H7 (cell line): ENCODE measurements around the gene KCNK10. TPM values are rescaled to one million over a fixed set of nuclear protein-coding genes. Genes with fewer than 3 reads are reported as not detected.

Experiments
- DNase-seq: peaks from one replicate; pipeline ENCODE4 v3.0.0; 2012
- H3K27me3 ChIP-seq: 2 replicates; pipeline ENCODE4 v1.6.0; 2011; ENCODE audit warnings: mild to moderate bottlenecking, low read length; ENCODE audit not compliant: control insufficient read depth, insufficient read depth
- H3K36me3 ChIP-seq: replicated peaks from 2 replicates; pipeline ENCODE4 v1.5.1; 2011; ENCODE audit warnings: low read length; ENCODE audit not compliant: control insufficient read depth, insufficient read depth
- H3K4me3 ChIP-seq: 2 replicates; pipeline ENCODE4 v1.5.1; 2011; ENCODE audit warnings: low read depth, mild to moderate bottlenecking, control low read depth, low read length, moderate library complexity; ENCODE audit not compliant: insufficient read depth
- total RNA-seq: library from RNA; depleted of rRNA; stranded (reverse); fragments of >200 nt; shearing (Covaris generic); gene quantifications from 2 replicates; pipeline ENCODE4 v1.2.3, GENCODE V29; 2014

The KCNK10 gene
- total RNA-seq, 1 experiment from 2014 or later: 0.03 TPM

GRCh38 chr14:88181072-88181471 is 142.0 kb downstream of the KCNK10 start:
- Histone ChIP-seq H3K27me3 (no peaks in the 10 kb centered on the region), H3K36me3 (no peaks in the 10 kb centered on the region), H3K4me3 (no peak overlapping the region)
- no peak for DNase-seq

GRCh38 chr14:88179716-88180115 is 143.4 kb downstream of the KCNK10 start:
- Histone ChIP-seq H3K4me3 (no peak overlapping the region), H3K36me3 (no peaks in the 10 kb centered on the region), H3K27me3 (no peaks in the 10 kb centered on the region)
- no peak for DNase-seq

- H3K4me3 ChIP-seq: no peak overlapping the region
- no peak for DNase-seq
Observed at GRCh38 chr14:88170333-88170732, 152.7 kb downstream of the KCNK10 start.

GRCh38 chr14:88168498-88169165 is 154.4 kb downstream of the KCNK10 start:
- no peak overlapping the region for H3K4me3 ChIP-seq
- H3K27me3 ChIP-seq: no peaks in the 10 kb centered on the region
- H3K36me3 ChIP-seq: no peaks in the 10 kb centered on the region
- DNase-seq: peak; percentile 65

More at GRCh38 chr14:88170333-88170732, 152.7 kb downstream of the KCNK10 start:
- Histone ChIP-seq H3K27me3 (no peaks in the 10 kb centered on the region), H3K36me3 (no peaks in the 10 kb centered on the region)

- no peak overlapping the region for H3K4me3 ChIP-seq
- DNase-seq: no peak
- H3K27me3 ChIP-seq: no peaks in the 10 kb centered on the region
- no peaks in the 10 kb centered on the region for H3K36me3 ChIP-seq
Observed at GRCh38 chr14:88168025-88168424, 155.0 kb downstream of the KCNK10 start.

GRCh38 chr14:88166616-88167015 is 156.5 kb downstream of the KCNK10 start:
- no peaks in the 10 kb centered on the region for H3K36me3 ChIP-seq
- no peak for DNase-seq
- no peak overlapping the region for H3K4me3 ChIP-seq
- no peaks in the 10 kb centered on the region for H3K27me3 ChIP-seq

- H3K36me3 ChIP-seq: no peaks in the 10 kb centered on the region
- no peaks in the 10 kb centered on the region for H3K27me3 ChIP-seq
- no peak overlapping the region for H3K4me3 ChIP-seq
- DNase-seq: no peak
Observed at GRCh38 chr14:88164906-88165534, 158.0 kb downstream of the KCNK10 start.

- Histone ChIP-seq H3K27me3 (no peaks in the 10 kb centered on the region), H3K36me3 (no peaks in the 10 kb centered on the region), H3K4me3 (no peak overlapping the region)
- DNase-seq: no peak
Observed at GRCh38 chr14:88163731-88164255, 159.3 kb downstream of the KCNK10 start.

GRCh38 chr14:88156127-88156526 is 166.9 kb downstream of the KCNK10 start:
- Histone ChIP-seq H3K27me3 (no peaks in the 10 kb centered on the region), H3K36me3 (no peaks in the 10 kb centered on the region), H3K4me3 (no peak overlapping the region)
- DNase-seq: no peak

GRCh38 chr14:88154926-88155325 is 168.1 kb downstream of the KCNK10 start:
- H3K36me3 ChIP-seq: no peaks in the 10 kb centered on the region
- no peak for DNase-seq
- H3K4me3 ChIP-seq: no peak overlapping the region
- no peaks in the 10 kb centered on the region for H3K27me3 ChIP-seq

- Histone ChIP-seq H3K4me3 (no peak overlapping the region), H3K36me3 (no peaks in the 10 kb centered on the region), H3K27me3 (no peaks in the 10 kb centered on the region)
- no peak for DNase-seq
Observed at GRCh38 chr14:88154321-88154720, 168.7 kb downstream of the KCNK10 start.

GRCh38 chr14:88146881-88147649 is 176.0 kb downstream of the KCNK10 start:
- no peaks in the 10 kb centered on the region for H3K27me3 ChIP-seq
- DNase-seq: no peak
- no peak overlapping the region for H3K4me3 ChIP-seq

GRCh38 chr14:88143810-88144209 is 179.3 kb downstream of the KCNK10 start:
- no peaks in the 10 kb centered on the region for H3K36me3 ChIP-seq
- H3K27me3 ChIP-seq: no peaks in the 10 kb centered on the region
- peak; percentile 39 for DNase-seq
- H3K4me3 ChIP-seq: no peak overlapping the region

More at GRCh38 chr14:88146881-88147649, 176.0 kb downstream of the KCNK10 start:
- no peaks in the 10 kb centered on the region for H3K36me3 ChIP-seq

- Histone ChIP-seq H3K36me3 (no peaks in the 10 kb centered on the region), H3K27me3 (no peaks in the 10 kb centered on the region), H3K4me3 (no peak overlapping the region)
- DNase-seq: no peak
Observed at GRCh38 chr14:88142997-88143396, 180.1 kb downstream of the KCNK10 start.

- DNase-seq: no peak
- no peaks in the 10 kb centered on the region for H3K36me3 ChIP-seq
Observed at GRCh38 chr14:88140874-88141273, 182.2 kb downstream of the KCNK10 start.

More at GRCh38 chr14:88140874-88141273, 182.2 kb downstream of the KCNK10 start:
- H3K4me3 ChIP-seq: no peak overlapping the region
- H3K27me3 ChIP-seq: no peaks in the 10 kb centered on the region
